ENCODE measurements around the gene SEC11A. TPM values are rescaled to one million over a fixed set of nuclear protein-coding genes. Genes with fewer than 3 reads are reported as not detected.
A peak's percentile ranks its signal among the peaks of the same experiment; 100 is the strongest.
"Not testable (repeated sequence)": the region's sequence is repeated elsewhere in the genome, so short reads cannot be mapped to it uniquely, and the experiment has no call there.

The SEC11A gene
- total RNA-seq, 2 experiments from 2014 or later = 66.6 to 111 TPM

GRCh38 chr15:84645496-84645895 lies 70.4 kb downstream of the SEC11A start:
- H3K27ac Mint-ChIP-seq = no peak overlapping the region
- ChIA-PET POLR2A (interaction anchor here (0.7 to 0.8 kb wide), 2 partner anchors 9 to 97 kb away, joined by 4 to 8 read pairs; no protein-coding TSS in a partner anchor), CTCF (interaction anchor here (0.7 kb wide), 1 partner anchor 11 kb away, joined by 3 read pairs; no protein-coding TSS in a partner anchor)
- H3K4me3 Mint-ChIP-seq = no peak overlapping the region
- ATAC-seq = no peak
- intact Hi-C loops (cut with DNase I, micrococcal nuclease) = no loop called here
- H3K27me3 Mint-ChIP-seq = no peaks in the 10 kb centered on the region
- H3K4me1 Mint-ChIP-seq = peaks cover 18% of the 10 kb centered on the region
- H3K36me3 Mint-ChIP-seq (ENCODE audit: low read depth) = peaks cover 52% of the 10 kb centered on the region
- no peaks in the 10 kb centered on the region for H3K9me3 Mint-ChIP-seq (ENCODE audit: low read depth)
- DNase-seq = no peak

GRCh38 chr15:84643838-84644237 lies 72.1 kb downstream of the SEC11A start:
- Mint-ChIP-seq H3K9me3 (ENCODE audit: low read depth) (no peaks in the 10 kb centered on the region), H3K4me1 (peaks cover 16% of the 10 kb centered on the region), H3K4me3 (no peak overlapping the region), H3K36me3 (ENCODE audit: low read depth) (peaks cover 63% of the 10 kb centered on the region), H3K27me3 (no peaks in the 10 kb centered on the region), H3K27ac (peak overlapping the region; percentile 37)
- intact Hi-C loops (cut with DNase I, micrococcal nuclease) = no loop called here
- POLR2A ChIA-PET = no interaction called here
- no peak for ATAC-seq
- DNase-seq = no peak
- CTCF ChIA-PET = interaction anchor here (1.2 kb wide), 1 partner anchor 46 kb away, joined by 3 read pairs; no protein-coding TSS in a partner anchor

GRCh38 chr15:84642640-84643039 lies 73.3 kb downstream of the SEC11A start:
- CTCF ChIA-PET = interaction anchor here (0.6 to 1.2 kb wide), 2 partner anchors 16 to 68 kb away, joined by 3 read pairs; no protein-coding TSS in a partner anchor
- Mint-ChIP-seq H3K4me1 (peaks cover 15% of the 10 kb centered on the region), H3K36me3 (ENCODE audit: low read depth) (peaks cover 63% of the 10 kb centered on the region)

GRCh38 chr15:84641871-84642270 lies 74.1 kb downstream of the SEC11A start:
- H3K27me3 Mint-ChIP-seq; H3K27ac Mint-ChIP-seq; intact Hi-C loops (cut with DNase I, micrococcal nuclease); ATAC-seq; H3K4me3 Mint-ChIP-seq; H3K9me3 Mint-ChIP-seq (ENCODE audit: low read depth); CTCF ChIA-PET; POLR2A ChIA-PET; DNase-seq: not testable (repeated sequence)
- Mint-ChIP-seq H3K36me3 (ENCODE audit: low read depth) (peaks cover 64% of the 10 kb centered on the region), H3K4me1 (peaks cover 19% of the 10 kb centered on the region)

More at GRCh38 chr15:84642640-84643039, 73.3 kb downstream of the SEC11A start:
- POLR2A ChIA-PET = interaction anchor here (0.6 kb wide), 1 partner anchor 76 kb away, joined by 5 read pairs; no protein-coding TSS in a partner anchor
- H3K9me3 Mint-ChIP-seq (ENCODE audit: low read depth); intact Hi-C loops (cut with DNase I, micrococcal nuclease); H3K4me3 Mint-ChIP-seq; H3K27ac Mint-ChIP-seq; DNase-seq; H3K27me3 Mint-ChIP-seq; ATAC-seq: not testable (repeated sequence)

GRCh38 chr15:84638103-84638502 lies 77.8 kb downstream of the SEC11A start:
- CTCF ChIA-PET = interaction anchor here (0.6 to 1.2 kb wide), 10 partner anchors 11 to 100 kb away, joined by 3 to 4 read pairs (median 3); partner anchors contain the start of gene WDR73
- H3K36me3 Mint-ChIP-seq (ENCODE audit: low read depth) = peaks cover 66% of the 10 kb centered on the region
- intact Hi-C loops (cut with DNase I, micrococcal nuclease) = loop anchor here (5.0 to 10.0 kb wide), 3 partner anchors 767 to 1159 kb away; partner anchors contain the start of gene KLHL25 (in 1 of the 2)
- peak; percentile 15 for ATAC-seq
- peak overlapping the region; percentile 82 for H3K27ac Mint-ChIP-seq
- no peak for DNase-seq
- H3K4me1 Mint-ChIP-seq = peaks cover 38% of the 10 kb centered on the region
- no peaks in the 10 kb centered on the region for H3K9me3 Mint-ChIP-seq (ENCODE audit: low read depth)
- no peak overlapping the region for H3K4me3 Mint-ChIP-seq
- POLR2A ChIA-PET = interaction anchor here (0.7 kb wide), 1 partner anchor 34 kb away, joined by 5 read pairs; no protein-coding TSS in a partner anchor
- H3K27me3 Mint-ChIP-seq = no peaks in the 10 kb centered on the region

- no peaks in the 10 kb centered on the region for H3K27me3 Mint-ChIP-seq
- intact Hi-C loops (cut with DNase I, micrococcal nuclease) = loop anchor here (5.0 to 10.0 kb wide), 3 partner anchors 47 to 1160 kb away; partner anchors contain the start of gene KLHL25 (in 1 of the 2)
Observed at GRCh38 chr15:84634228-84634837, 81.6 kb downstream of the SEC11A start.

GRCh38 chr15:84633311-84634227 lies 82.4 kb downstream of the SEC11A start:
- peak; percentile 57 for ATAC-seq
- peaks cover 39% of the 10 kb centered on the region for H3K36me3 Mint-ChIP-seq (ENCODE audit: low read depth)
- H3K9me3 Mint-ChIP-seq (ENCODE audit: low read depth) = no peaks in the 10 kb centered on the region
- CTCF ChIA-PET = interaction anchor here (0.6 to 1.3 kb wide), 4 partner anchors 8 to 308 kb away, joined by 3 to 4 read pairs (median 3); no protein-coding TSS in a partner anchor
- intact Hi-C loops (cut with DNase I, micrococcal nuclease) = loop anchor here (1.0 to 10.0 kb wide), 6 partner anchors 45 to 1161 kb away; partner anchors contain the start of genes KLHL25 (in 1 of the 2) and SEC11A (in 1 of the 2)
- POLR2A ChIA-PET = no interaction called here
- no peaks in the 10 kb centered on the region for H3K27me3 Mint-ChIP-seq
- peak overlapping the region; percentile 99 for H3K27ac Mint-ChIP-seq
- DNase-seq = peak; percentile 87
- peaks cover 45% of the 10 kb centered on the region for H3K4me1 Mint-ChIP-seq
- H3K4me3 Mint-ChIP-seq = peak overlapping the region; percentile 93

More at GRCh38 chr15:84634228-84634837, 81.6 kb downstream of the SEC11A start:
- DNase-seq (no peak), ATAC-seq (no peak)
- peak overlapping the region; percentile 85 for H3K27ac Mint-ChIP-seq
- H3K36me3 Mint-ChIP-seq (ENCODE audit: low read depth) = peaks cover 45% of the 10 kb centered on the region
- CTCF ChIA-PET = interaction anchor here (0.8 to 2.0 kb wide), 10 partner anchors 9 to 80 kb away, joined by 3 to 6 read pairs (median 3); partner anchors contain the start of gene WDR73
- H3K9me3 Mint-ChIP-seq (ENCODE audit: low read depth) = no peaks in the 10 kb centered on the region
- POLR2A ChIA-PET = no interaction called here
- peaks cover 48% of the 10 kb centered on the region for H3K4me1 Mint-ChIP-seq
- H3K4me3 Mint-ChIP-seq = peak overlapping the region; percentile 93

GRCh38 chr15:84631706-84632272 lies 84.2 kb downstream of the SEC11A start:
- ChIA-PET POLR2A (interaction anchor here (0.6 to 1.1 kb wide), 7 partner anchors 20 to 349 kb away, joined by 3 to 6 read pairs (median 4); partner anchors contain the start of gene WDR73), CTCF (interaction anchor here (0.7 to 2.9 kb wide), 15 partner anchors 9 to 350 kb away, joined by 3 to 13 read pairs (median 3); partner anchors contain the start of gene ZSCAN2)
- H3K27me3 Mint-ChIP-seq = no peaks in the 10 kb centered on the region
- H3K36me3 Mint-ChIP-seq (ENCODE audit: low read depth) = peaks cover 27% of the 10 kb centered on the region
- no peaks in the 10 kb centered on the region for H3K9me3 Mint-ChIP-seq (ENCODE audit: low read depth)
- H3K4me1 Mint-ChIP-seq = peaks cover 34% of the 10 kb centered on the region
- no peak for DNase-seq
- intact Hi-C loops (cut with DNase I, micrococcal nuclease) = loop anchor here (1.0 to 10.0 kb wide), 9 partner anchors 23 to 1163 kb away; partner anchors contain the start of genes WDR73 (in 2 of the 2), ZNF592 (in 2 of the 2), KLHL25 (in 1 of the 2) and PDE8A (in 1 of the 2)
- H3K4me3 Mint-ChIP-seq = peak overlapping the region; percentile 93
- H3K27ac Mint-ChIP-seq = peak overlapping the region; percentile 94
- peak; percentile 3 for ATAC-seq

- POLR2A ChIA-PET = interaction anchor here (0.6 kb wide), 1 partner anchor 107 kb away, joined by 3 read pairs; no protein-coding TSS in a partner anchor
- ATAC-seq (no peak), DNase-seq (no peak)
- Mint-ChIP-seq H3K27ac (no peak overlapping the region), H3K4me1 (peaks cover 17% of the 10 kb centered on the region), H3K4me3 (no peak overlapping the region), H3K36me3 (ENCODE audit: low read depth) (peaks cover 11% of the 10 kb centered on the region), H3K9me3 (ENCODE audit: low read depth) (no peaks in the 10 kb centered on the region), H3K27me3 (no peaks in the 10 kb centered on the region)
- intact Hi-C loops (cut with DNase I, micrococcal nuclease) = no loop called here
- CTCF ChIA-PET = interaction anchor here (0.6 to 1.9 kb wide), 3 partner anchors 35 to 654 kb away, joined by 3 to 4 read pairs (median 3); no protein-coding TSS in a partner anchor
Observed at GRCh38 chr15:84629033-84629432, 86.9 kb downstream of the SEC11A start.

- no peak overlapping the region for H3K4me3 Mint-ChIP-seq
- no peak overlapping the region for H3K27ac Mint-ChIP-seq
- ATAC-seq (no peak), DNase-seq (no peak)
- intact Hi-C loops (cut with DNase I, micrococcal nuclease) = no loop called here
- CTCF ChIA-PET = interaction anchor here (1.0 to 1.4 kb wide), 2 partner anchors 10 to 19 kb away, joined by 3 read pairs; no protein-coding TSS in a partner anchor
- H3K4me1 Mint-ChIP-seq = peaks cover 3% of the 10 kb centered on the region
- POLR2A ChIA-PET = no interaction called here
- H3K27me3 Mint-ChIP-seq = no peaks in the 10 kb centered on the region
- peaks cover 20% of the 10 kb centered on the region for H3K9me3 Mint-ChIP-seq (ENCODE audit: low read depth)
- H3K36me3 Mint-ChIP-seq (ENCODE audit: low read depth) = peaks cover 37% of the 10 kb centered on the region
Observed at GRCh38 chr15:84625123-84625522, 90.8 kb downstream of the SEC11A start.
